Measurements from ENCODE around the gene TGM3. TPM values are rescaled to one million over a fixed set of nuclear protein-coding genes. Genes with fewer than 3 reads are reported as not detected.

Gene TGM3
- polyA plus RNA-seq, 3 donors, result not detected

DNA sequence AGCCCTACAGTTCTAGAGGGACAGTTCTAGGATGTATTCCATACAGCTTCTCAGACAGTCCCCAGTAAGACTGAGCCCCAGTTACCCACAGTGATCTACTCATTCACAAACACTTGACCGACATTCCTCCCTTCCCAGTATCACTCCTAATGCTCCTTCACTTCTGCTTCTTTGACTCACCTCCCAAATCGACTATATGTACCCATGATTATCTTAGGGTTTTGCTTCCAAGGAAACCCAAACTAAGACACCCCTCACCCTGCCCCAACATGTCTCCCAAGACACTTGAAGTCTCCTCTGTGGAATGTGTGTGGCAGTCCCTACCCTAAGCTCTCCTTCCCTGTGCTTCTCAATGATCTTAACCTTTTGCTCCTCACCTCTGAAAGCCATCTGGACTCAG, 61.3 kb downstream of the TGM3 start:
- WGBS (ENCODE audit: insufficient coverage), result 96% methylated on average over 2 of the region's 2 CpGs
- Mint-ChIP-seq H3K4me1 (peaks cover 2% of the 10 kb centered on the region), H3K4me3 (no peak overlapping the region), H3K9me3 (peaks cover 7 to 23% (median 14%) of the 10 kb centered on the region in 7 donors), H3K27me3 (ENCODE audit: low read depth in 3 of 3) (peaks cover 33 to 77% (median 39%) of the 10 kb centered on the region in 3 donors), H3K36me3 (no peaks in the 10 kb centered on the region), H3K27ac (no peak overlapping the region)
- TF ChIP-seq, protein P1, sequence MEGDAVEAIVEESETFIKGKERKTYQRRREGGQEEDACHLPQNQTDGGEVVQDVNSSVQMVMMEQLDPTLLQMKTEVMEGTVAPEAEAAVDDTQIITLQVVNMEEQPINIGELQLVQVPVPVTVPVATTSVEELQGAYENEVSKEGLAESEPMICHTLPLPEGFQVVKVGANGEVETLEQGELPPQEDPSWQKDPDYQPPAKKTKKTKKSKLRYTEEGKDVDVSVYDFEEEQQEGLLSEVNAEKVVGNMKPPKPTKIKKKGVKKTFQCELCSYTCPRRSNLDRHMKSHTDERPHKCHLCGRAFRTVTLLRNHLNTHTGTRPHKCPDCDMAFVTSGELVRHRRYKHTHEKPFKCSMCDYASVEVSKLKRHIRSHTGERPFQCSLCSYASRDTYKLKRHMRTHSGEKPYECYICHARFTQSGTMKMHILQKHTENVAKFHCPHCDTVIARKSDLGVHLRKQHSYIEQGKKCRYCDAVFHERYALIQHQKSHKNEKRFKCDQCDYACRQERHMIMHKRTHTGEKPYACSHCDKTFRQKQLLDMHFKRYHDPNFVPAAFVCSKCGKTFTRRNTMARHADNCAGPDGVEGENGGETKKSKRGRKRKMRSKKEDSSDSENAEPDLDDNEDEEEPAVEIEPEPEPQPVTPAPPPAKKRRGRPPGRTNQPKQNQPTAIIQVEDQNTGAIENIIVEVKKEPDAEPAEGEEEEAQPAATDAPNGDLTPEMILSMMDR (IDR thresholded peaks at IDR 0.05), result no peak
- H3K4me3 ChIP-seq (replicated peaks in 1 of 3; ENCODE audit: low read depth in 2 of 3, low read length in 3 of 3), result no peak overlapping the region
- peaks cover 0 to 1% of the 10 kb centered on the region in 2 donors for H3K4me1 ChIP-seq (ENCODE audit: control insufficient read depth in 1 of 2, insufficient read depth in 2 of 2, low read length in 2 of 2)
- no peaks in the 10 kb centered on the region for H3K79me2 ChIP-seq (ENCODE audit: insufficient read depth, low read length)
- no peak for DNase-seq
- no peak overlapping the region for H3K4me2 ChIP-seq (replicated peaks; ENCODE audit: extremely low read depth, low read length, poor library complexity, severe bottlenecking)
- H3K27me3 ChIP-seq (ENCODE audit: control insufficient read depth in 2 of 2, insufficient read depth in 2 of 2, low read length in 2 of 2), result peaks cover 29 to 33% of the 10 kb centered on the region in 2 donors
- H3K9ac ChIP-seq (ENCODE audit: insufficient read depth, low read length, poor library complexity, severe bottlenecking), result no peak overlapping the region
- no peaks in the 10 kb centered on the region for H3K36me3 ChIP-seq (replicated peaks in 1 of 2; ENCODE audit: control insufficient read depth in 1 of 2, insufficient read depth in 2 of 2, low read length in 2 of 2)
- no peaks in the 10 kb centered on the region for H3K9me3 ChIP-seq (replicated peaks in 1 of 2; ENCODE audit: control insufficient read depth in 1 of 2, insufficient read depth in 1 of 2, low read length in 2 of 2)
- H4K20me1 ChIP-seq (ENCODE audit: insufficient read depth, low read length), result no peaks in the 10 kb centered on the region
- H2AFZ ChIP-seq (ENCODE audit: insufficient read depth, low read depth, low read length, poor library complexity, severe bottlenecking), result no peak overlapping the region
- intact Hi-C loops (cut with micrococcal nuclease), result no loop called here
- H3K27ac ChIP-seq (ENCODE audit: low read depth in 1 of 2, low read length in 2 of 2), result no peak overlapping the region

- no peak for DNase-seq
- no peak overlapping the region for H3K27ac ChIP-seq (ENCODE audit: low read depth in 1 of 2, low read length in 2 of 2)
- Mint-ChIP-seq H3K27me3 (ENCODE audit: low read depth in 3 of 3) (peaks cover 27 to 72% (median 33%) of the 10 kb centered on the region in 3 donors), H3K27ac (no peak overlapping the region), H3K4me1 (no peaks in the 10 kb centered on the region), H3K9me3 (peaks cover 7 to 23% (median 14%) of the 10 kb centered on the region in 7 donors), H3K4me3 (no peak overlapping the region), H3K36me3 (no peaks in the 10 kb centered on the region)
- H3K4me1 ChIP-seq (ENCODE audit: control insufficient read depth in 1 of 2, insufficient read depth in 2 of 2, low read length in 2 of 2), result no peaks in the 10 kb centered on the region
- H3K4me2 ChIP-seq (replicated peaks; ENCODE audit: extremely low read depth, low read length, poor library complexity, severe bottlenecking), result no peak overlapping the region
- H3K27me3 ChIP-seq (ENCODE audit: control insufficient read depth in 2 of 2, insufficient read depth in 2 of 2, low read length in 2 of 2), result peaks cover 33% of the 10 kb centered on the region in 2 donors
- no peaks in the 10 kb centered on the region for H3K36me3 ChIP-seq (replicated peaks in 1 of 2; ENCODE audit: control insufficient read depth in 1 of 2, insufficient read depth in 2 of 2, low read length in 2 of 2)
- no peaks in the 10 kb centered on the region for H3K79me2 ChIP-seq (ENCODE audit: insufficient read depth, low read length)
- no peaks in the 10 kb centered on the region for H3K9me3 ChIP-seq (replicated peaks in 1 of 2; ENCODE audit: control insufficient read depth in 1 of 2, insufficient read depth in 1 of 2, low read length in 2 of 2)
- H2AFZ ChIP-seq (ENCODE audit: insufficient read depth, low read depth, low read length, poor library complexity, severe bottlenecking), result no peak overlapping the region
- WGBS (ENCODE audit: insufficient coverage), result 100% methylated on average over 1 of the region's 3 CpGs
- H3K9ac ChIP-seq (ENCODE audit: insufficient read depth, low read length, poor library complexity, severe bottlenecking), result no peak overlapping the region
- no peak overlapping the region for H3K4me3 ChIP-seq (replicated peaks in 1 of 3; ENCODE audit: low read depth in 2 of 3, low read length in 3 of 3)
- intact Hi-C loops (cut with micrococcal nuclease), result no loop called here
- TF ChIP-seq, protein P1 (IDR thresholded peaks at IDR 0.05), result no peak
- H4K20me1 ChIP-seq (ENCODE audit: insufficient read depth, low read length), result no peaks in the 10 kb centered on the region
Measured at GRCh38 chr20:2358006-2358405, 62.2 kb downstream of the TGM3 start.

All from CD14-positive monocyte (primary cell).